CD14-positive monocyte (primary cell): ENCODE data around the gene SLITRK5. TPM values are rescaled to one million over a fixed set of nuclear protein-coding genes. Genes with fewer than 3 reads are reported as not detected.

Source experiments
- DNase-seq, 3 donors: peaks; one replicate each; pipeline ENCODE4 v3.0.0-alpha.2; 2011 to 2022
- H2AFZ ChIP-seq: 2 replicates; pipeline ENCODE4 v1.6.0; 2012; ENCODE audit warnings: mild to moderate bottlenecking, low read depth, low read length, inconsistent platforms; ENCODE audit not compliant: insufficient read depth, poor library complexity, severe bottlenecking
- H3K27ac ChIP-seq, 2 donors: 1 replicate in 1 of 2; 2 replicates in 1 of 2; pipeline ENCODE4 v1.5.1; 2012 to 2013; ENCODE audit warnings: low read length in 2 of 2, control low read depth in 1 of 2, inconsistent platforms in 1 of 2, low read depth in 1 of 2, mild to moderate bottlenecking in 1 of 2
- H3K27me3 ChIP-seq, 2 donors: one replicate each; pipeline versions ENCODE4 v1.6.0 to v1.6.1; 2011 to 2013; ENCODE audit warnings: low read length in 2 of 2; ENCODE audit not compliant: control insufficient read depth in 2 of 2, insufficient read depth in 2 of 2
- H3K36me3 ChIP-seq, 2 donors: replicated peaks in 1 of 2; 1 replicate in 1 of 2; 2 replicates in 1 of 2; pipeline versions ENCODE4 v1.5.1 to v1.6.1; 2012 to 2013; ENCODE audit warnings: low read length in 2 of 2, control low read depth in 1 of 2, inconsistent platforms in 1 of 2, mild to moderate bottlenecking in 1 of 2; ENCODE audit not compliant: insufficient read depth in 2 of 2, control insufficient read depth in 1 of 2
- H3K4me1 ChIP-seq, 2 donors: 1 replicate in 1 of 2; 2 replicates in 1 of 2; pipeline versions ENCODE4 v1.5.1 to v1.6.1; 2012 to 2013; ENCODE audit warnings: low read length in 2 of 2, control low read depth in 1 of 2, inconsistent platforms in 1 of 2, mild to moderate bottlenecking in 1 of 2, moderate library complexity in 1 of 2; ENCODE audit not compliant: insufficient read depth in 2 of 2, control insufficient read depth in 1 of 2
- H3K4me2 ChIP-seq: replicated peaks from 2 replicates; pipeline ENCODE3; 2012; ENCODE audit warnings: low read length, moderate library complexity, mild to moderate bottlenecking; ENCODE audit not compliant: poor library complexity, severe bottlenecking; ENCODE audit errors: extremely low read depth
- H3K4me3 ChIP-seq, 3 experiments: fragments of 200-600 bp in 1 of 3; sonication (generic) in 1 of 3; replicated peaks in 1 of 3; 1 replicate in 2 of 3; 2 replicates in 1 of 3; pipeline ENCODE4 v1.5.1; 2011 to 2013; ENCODE audit warnings: low read length in 3 of 3, mild to moderate bottlenecking in 3 of 3, control low read depth in 2 of 3, low read depth in 2 of 3, inconsistent platforms in 1 of 3, moderate library complexity in 1 of 3
- H3K79me2 ChIP-seq: 2 replicates; pipeline ENCODE4 v1.6.0; 2012; ENCODE audit warnings: mild to moderate bottlenecking, control low read depth, inconsistent platforms, low read length, moderate library complexity; ENCODE audit not compliant: insufficient read depth
- H3K9ac ChIP-seq: 2 replicates; pipeline ENCODE4 v1.6.0; 2017; ENCODE audit warnings: low read length, mild to moderate bottlenecking; ENCODE audit not compliant: insufficient read depth, poor library complexity, severe bottlenecking
- H3K9me3 ChIP-seq, 2 donors: replicated peaks in 1 of 2; 1 replicate in 1 of 2; 2 replicates in 1 of 2; pipeline versions ENCODE4 v1.5.1 to v1.6.1; 2012 to 2013; ENCODE audit warnings: low read length in 2 of 2, control low read depth in 1 of 2; ENCODE audit not compliant: control insufficient read depth in 1 of 2, insufficient read depth in 1 of 2
- H4K20me1 ChIP-seq: 2 replicates; pipeline ENCODE4 v1.6.0; 2012; ENCODE audit warnings: mild to moderate bottlenecking, low read length, control low read depth, moderate library complexity; ENCODE audit not compliant: insufficient read depth
- H3K27ac Mint-ChIP-seq, 7 donors: one replicate each; pipeline ENCODE4 v1.8.0; 2020; ENCODE audit warnings: mild to moderate bottlenecking in 7 of 7, mixed read lengths in 7 of 7, moderate library complexity in 6 of 7, inconsistent platforms in 2 of 7
- H3K27me3 Mint-ChIP-seq, 3 donors: one replicate each; pipeline ENCODE4 v1.8.0; 2021 to 2022; ENCODE audit warnings: low read depth in 3 of 3, mild to moderate bottlenecking in 3 of 3, mixed read lengths in 3 of 3, moderate library complexity in 3 of 3, inconsistent platforms in 1 of 3
- H3K36me3 Mint-ChIP-seq, 2 donors: one replicate each; pipeline ENCODE4 v1.8.0; 2020; ENCODE audit warnings: mixed read lengths in 2 of 2, inconsistent platforms in 1 of 2, mild to moderate bottlenecking in 1 of 2
- H3K4me1 Mint-ChIP-seq: one replicate; pipeline ENCODE4 v1.8.0; 2020; ENCODE audit warnings: mild to moderate bottlenecking, mixed read lengths
- H3K4me3 Mint-ChIP-seq, 2 donors: one replicate each; pipeline ENCODE4 v1.8.0; 2020; ENCODE audit warnings: mild to moderate bottlenecking in 2 of 2, mixed read lengths in 2 of 2, moderate library complexity in 1 of 2
- H3K9me3 Mint-ChIP-seq, 7 donors: one replicate each; pipeline ENCODE4 v1.8.0; 2020 to 2022; ENCODE audit warnings: mixed read lengths in 7 of 7, mild to moderate bottlenecking in 6 of 7, moderate library complexity in 6 of 7, inconsistent platforms in 2 of 7
- WGBS: methylation state at CpG from one replicate; pipeline ENCODE4 v1.1.5; 2013; ENCODE audit warnings: missing lambda C conversion rate; ENCODE audit not compliant: insufficient coverage; 5-methylcytosine and 5-hydroxymethylcytosine counted together
- intact Hi-C, 2 donors: fragments of 100-400 bp; cut with micrococcal nuclease; formaldehyde crosslinking; loops; one replicate each; pipeline versions ENCODE4 v1.15.0 to v1.15.1; 2023
- polyA plus RNA-seq, 3 donors: library from polyadenylated mRNA; depleted of rRNA in 1 of 3; unstranded in 2 of 3; stranded (reverse) in 1 of 3; fragments of 300-500 nt in 2 of 3; fragments of >200 nt in 1 of 3; fragmentation: Illumina TruSeq in 2 of 3; gene quantifications; 1 replicate in 2 of 3; 2 replicates in 1 of 3; pipeline ENCODE4 v1.2.3, GENCODE V29; 2012 to 2021
- TF ChIP-seq, protein P1 (sequence below): fragments of 200-600 bp; IDR thresholded peaks from one replicate; pipeline ENCODE4 v1.8.0; 2022; ENCODE audit warnings: antibody characterized with exemption, mild to moderate bottlenecking

The SLITRK5 gene
- polyA plus RNA-seq, 3 donors = not detected

DNA sequence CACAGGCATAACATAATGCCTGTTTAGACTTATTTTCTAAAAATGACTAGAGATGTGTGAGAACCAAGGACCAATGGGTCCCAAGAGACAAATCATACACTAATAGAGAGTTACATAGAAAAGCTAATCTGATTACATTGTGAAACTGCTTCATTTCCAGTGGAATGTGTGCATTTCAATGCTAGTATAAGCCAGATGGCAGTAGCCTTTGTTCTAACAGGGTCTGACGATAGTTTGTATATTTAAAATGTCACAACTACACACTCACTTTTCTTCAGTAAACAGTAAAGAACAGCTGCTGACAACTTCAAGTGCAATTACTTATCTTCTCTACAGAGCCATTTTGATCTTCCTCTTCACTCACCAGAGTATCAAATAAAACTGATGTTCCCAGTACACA is 4.3 kb upstream of the SLITRK5 start:
- Histone ChIP-seq H3K9me3 (no peaks in the 10 kb centered on the region), H4K20me1 (no peaks in the 10 kb centered on the region), H2AFZ (no peak overlapping the region), H3K4me1 (peaks cover 8 to 10% of the 10 kb centered on the region in 2 donors), H3K36me3 (no peaks in the 10 kb centered on the region), H3K27ac (no peak overlapping the region), H3K9ac (no peak overlapping the region), H3K4me2 (no peak overlapping the region), H3K79me2 (no peaks in the 10 kb centered on the region), H3K4me3 (no peak overlapping the region), H3K27me3 (peaks cover 8 to 24% of the 10 kb centered on the region in 2 donors)
- no peak overlapping the region for H3K27ac Mint-ChIP-seq
- H3K4me3 Mint-ChIP-seq = no peak overlapping the region
- intact Hi-C loops = no loop called here
- no peak for DNase-seq
- peaks cover 0 to 2% of the 10 kb centered on the region in 2 donors for H3K36me3 Mint-ChIP-seq
- TF ChIP-seq, protein P1, sequence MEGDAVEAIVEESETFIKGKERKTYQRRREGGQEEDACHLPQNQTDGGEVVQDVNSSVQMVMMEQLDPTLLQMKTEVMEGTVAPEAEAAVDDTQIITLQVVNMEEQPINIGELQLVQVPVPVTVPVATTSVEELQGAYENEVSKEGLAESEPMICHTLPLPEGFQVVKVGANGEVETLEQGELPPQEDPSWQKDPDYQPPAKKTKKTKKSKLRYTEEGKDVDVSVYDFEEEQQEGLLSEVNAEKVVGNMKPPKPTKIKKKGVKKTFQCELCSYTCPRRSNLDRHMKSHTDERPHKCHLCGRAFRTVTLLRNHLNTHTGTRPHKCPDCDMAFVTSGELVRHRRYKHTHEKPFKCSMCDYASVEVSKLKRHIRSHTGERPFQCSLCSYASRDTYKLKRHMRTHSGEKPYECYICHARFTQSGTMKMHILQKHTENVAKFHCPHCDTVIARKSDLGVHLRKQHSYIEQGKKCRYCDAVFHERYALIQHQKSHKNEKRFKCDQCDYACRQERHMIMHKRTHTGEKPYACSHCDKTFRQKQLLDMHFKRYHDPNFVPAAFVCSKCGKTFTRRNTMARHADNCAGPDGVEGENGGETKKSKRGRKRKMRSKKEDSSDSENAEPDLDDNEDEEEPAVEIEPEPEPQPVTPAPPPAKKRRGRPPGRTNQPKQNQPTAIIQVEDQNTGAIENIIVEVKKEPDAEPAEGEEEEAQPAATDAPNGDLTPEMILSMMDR = no peak
- WGBS = no CpG with 5 or more reads among the region's 1 CpG
- peaks cover 0 to 4% (median 2%) of the 10 kb centered on the region in 7 donors for H3K9me3 Mint-ChIP-seq
- peaks cover 11% of the 10 kb centered on the region for H3K4me1 Mint-ChIP-seq
- H3K27me3 Mint-ChIP-seq = peaks cover 13 to 17% (median 13%) of the 10 kb centered on the region in 3 donors

DNA sequence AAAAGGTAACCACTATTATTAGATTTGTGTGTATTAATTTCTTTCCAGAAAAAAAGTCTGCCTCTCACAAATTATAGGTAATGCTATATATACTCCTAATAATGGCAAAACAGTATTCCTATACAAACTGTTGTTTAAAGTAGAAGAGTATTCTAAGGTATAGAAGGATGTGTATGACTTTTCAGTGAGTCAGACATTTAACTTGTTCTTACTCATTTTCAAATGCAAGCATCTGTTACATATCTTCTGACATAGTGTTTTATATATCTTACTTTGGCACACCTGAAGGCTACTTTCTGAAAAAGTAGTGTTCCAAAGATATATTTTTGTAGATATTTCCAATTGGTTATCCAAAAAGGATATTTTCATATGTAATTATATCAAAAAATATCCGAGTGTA is 3.5 kb upstream of the SLITRK5 start:
- Histone ChIP-seq H3K9me3 (no peaks in the 10 kb centered on the region), H3K36me3 (no peaks in the 10 kb centered on the region), H3K4me1 (peaks cover 14 to 18% of the 10 kb centered on the region in 2 donors), H3K4me3 (no peak overlapping the region), H3K4me2 (no peak overlapping the region), H3K27ac (no peak overlapping the region), H4K20me1 (no peaks in the 10 kb centered on the region), H2AFZ (no peak overlapping the region), H3K9ac (no peak overlapping the region), H3K79me2 (no peaks in the 10 kb centered on the region), H3K27me3 (peaks cover 14 to 32% of the 10 kb centered on the region in 2 donors)
- TF ChIP-seq, protein P1 = no peak
- H3K36me3 Mint-ChIP-seq = peaks cover 2 to 4% of the 10 kb centered on the region in 2 donors
- H3K4me1 Mint-ChIP-seq = peaks cover 13% of the 10 kb centered on the region
- intact Hi-C loops = no loop called here
- DNase-seq = no peak
- peaks cover 19 to 24% (median 21%) of the 10 kb centered on the region in 3 donors for H3K27me3 Mint-ChIP-seq
- H3K27ac Mint-ChIP-seq = no peak overlapping the region
- no CpG with 5 or more reads among the region's 1 CpG for WGBS
- H3K9me3 Mint-ChIP-seq = peaks cover 0 to 11% (median 3%) of the 10 kb centered on the region in 7 donors
- no peak overlapping the region for H3K4me3 Mint-ChIP-seq
